SIG-M5 (cell line): Measurements from ENCODE around the gene FGFR4.

Experiments
- DNase-seq: peaks from one replicate; lab custom pipeline; 2025; lab: John Stamatoyannopoulos, UW

The FGFR4 gene

GRCh38 chr5:177132136-177133095, 45.7 kb downstream of the FGFR4 start:
- DNase-seq: no peak

GRCh38 chr5:177133096-177133852, 46.6 kb downstream of the FGFR4 start, which contains the start of gene NSD1:
Gene NSD1, plus strand, starts transcription at chr5:177133773. Its CDS starts 1,331 bp downstream, at chr5:177135104.
- DNase-seq: no peak

DNA sequence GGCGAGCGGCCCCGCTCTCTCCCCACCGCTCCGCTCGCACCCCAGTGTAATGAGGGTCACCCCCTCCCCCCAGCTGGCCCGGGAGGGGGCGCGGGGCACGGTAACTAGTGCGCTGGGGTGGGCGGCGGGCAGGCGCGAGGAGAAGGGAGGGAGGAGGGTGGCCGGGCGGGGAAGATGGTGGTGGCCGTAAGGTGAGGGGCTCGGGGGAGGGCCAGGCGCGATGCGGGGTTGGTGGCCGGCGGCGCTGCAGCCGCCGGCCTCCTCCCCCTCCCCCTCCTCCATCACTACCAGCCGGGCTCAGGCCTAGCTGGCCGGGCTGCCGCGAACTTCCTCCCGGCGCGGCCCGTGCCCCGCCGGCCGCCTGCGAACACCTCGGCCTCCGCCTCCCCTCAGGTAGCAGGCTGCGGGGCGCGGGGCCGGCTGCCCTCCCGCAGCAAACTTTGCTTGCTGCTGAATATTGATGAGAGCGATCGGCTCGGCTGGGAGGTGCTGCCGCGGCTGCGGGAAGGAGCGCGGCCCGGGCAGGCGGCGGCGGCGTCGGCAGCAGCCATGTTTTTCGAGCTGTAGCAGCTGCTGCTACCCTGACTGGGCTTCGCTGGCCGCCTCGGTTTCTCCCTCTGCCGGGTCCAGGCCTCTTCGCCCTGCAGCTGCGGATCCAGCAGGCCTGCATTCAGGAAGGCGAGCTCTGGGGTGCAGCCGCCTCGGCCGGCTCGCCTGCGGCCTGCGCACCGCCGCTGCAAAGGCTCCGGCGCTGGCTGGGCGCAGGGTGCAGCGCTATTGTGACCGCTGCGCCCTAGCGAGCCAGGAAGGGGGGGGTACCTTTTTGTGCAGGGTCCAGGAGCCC, 47.4 kb downstream of the FGFR4 start:
- no peak for DNase-seq

DNA sequence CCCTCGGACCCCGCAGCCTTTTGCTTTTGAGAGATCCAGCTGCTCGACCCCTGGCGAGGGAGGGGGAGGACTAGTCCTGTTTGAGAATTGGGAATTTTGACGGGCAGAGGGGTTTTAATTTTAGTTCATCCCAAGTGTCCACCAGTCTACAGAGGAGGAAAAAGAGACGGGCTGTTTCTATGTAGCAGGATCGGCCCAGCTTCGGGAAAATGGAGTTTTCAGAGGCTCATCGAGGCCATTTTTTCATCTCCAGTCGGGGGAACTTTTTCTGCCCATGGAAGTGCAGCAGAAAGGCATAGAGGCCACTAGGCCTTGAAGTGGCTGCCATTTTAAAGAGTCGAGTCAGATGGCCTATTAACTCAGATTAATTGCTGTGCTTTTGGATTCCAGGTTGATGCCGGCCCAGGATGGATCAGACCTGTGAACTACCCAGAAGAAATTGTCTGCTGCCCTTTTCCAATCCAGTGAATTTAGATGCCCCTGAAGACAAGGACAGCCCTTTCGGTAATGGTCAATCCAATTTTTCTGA, 48.0 kb downstream of the FGFR4 start:
- DNase-seq: no peak

DNA sequence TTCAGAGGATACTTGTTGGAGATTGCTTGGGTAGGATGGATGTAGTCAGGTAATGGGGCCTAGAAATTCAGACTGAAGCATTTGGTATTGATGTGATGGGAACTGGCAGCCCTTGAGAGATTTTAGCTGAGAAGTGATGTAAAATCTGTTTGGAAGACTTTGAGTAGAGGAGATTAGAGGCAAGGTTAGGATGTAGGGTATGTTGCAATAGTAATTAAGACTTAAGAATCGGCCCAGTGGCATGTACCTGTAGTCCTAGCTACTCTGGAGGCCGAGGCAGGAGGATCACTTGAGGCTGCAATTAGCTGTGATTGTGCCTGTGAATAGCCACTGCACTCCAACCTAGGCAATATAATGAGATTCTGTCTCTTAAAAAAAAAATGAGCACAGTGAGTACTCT, 53.6 kb downstream of the FGFR4 start:
- DNase-seq: no peak

GRCh38 chr5:177141496-177141895, 54.8 kb downstream of the FGFR4 start:
- DNase-seq: no peak

GRCh38 chr5:177142098-177142611, 55.4 kb downstream of the FGFR4 start:
- DNase-seq: no peak

- no peak for DNase-seq
These were observed 56.1 kb downstream of the FGFR4 start for GRCh38 chr5:177142778-177143177.

DNA sequence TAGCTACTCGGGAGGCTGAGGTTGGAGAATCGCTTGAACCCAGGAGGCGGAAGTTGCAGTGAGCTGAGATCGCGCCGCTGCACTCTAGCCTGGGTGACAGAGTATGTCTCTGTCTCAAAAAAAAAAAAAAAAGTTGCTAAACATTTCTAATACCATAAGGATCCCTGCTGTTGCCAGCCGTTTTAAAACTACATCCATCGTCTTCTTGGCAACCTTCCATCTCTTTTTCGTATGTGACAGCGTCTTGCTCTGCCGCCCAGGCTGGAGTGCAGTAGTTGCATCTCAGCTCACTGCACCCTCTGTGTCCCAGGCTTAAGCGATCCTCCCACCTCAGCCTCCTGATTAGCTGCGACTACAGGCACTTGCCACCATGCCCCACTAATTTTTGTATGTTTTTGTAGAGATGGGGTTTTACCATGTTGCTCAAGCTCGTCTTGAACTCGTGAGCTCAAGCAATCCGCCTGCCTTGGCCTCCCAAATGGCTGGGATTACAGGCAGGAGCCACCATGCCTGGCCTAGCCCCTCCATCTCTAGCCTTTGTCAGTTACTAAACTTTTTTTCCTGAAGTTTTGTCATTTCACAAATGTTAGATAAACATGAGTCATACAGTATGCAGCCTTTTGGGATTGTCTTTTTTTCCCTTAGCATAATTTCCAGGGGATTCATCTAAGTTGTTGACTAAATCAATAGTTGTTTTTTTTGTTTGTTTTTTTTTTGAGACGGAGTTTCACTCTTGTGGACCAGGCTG, 60.4 kb downstream of the FGFR4 start:
- no peak for DNase-seq
